ENCODE results near the gene MAPK9.
"Not testable (repeated sequence)": the region's sequence is repeated elsewhere in the genome, so short reads cannot be mapped to it uniquely, and the experiment has no call there.

MAPK9 gene

DNA sequence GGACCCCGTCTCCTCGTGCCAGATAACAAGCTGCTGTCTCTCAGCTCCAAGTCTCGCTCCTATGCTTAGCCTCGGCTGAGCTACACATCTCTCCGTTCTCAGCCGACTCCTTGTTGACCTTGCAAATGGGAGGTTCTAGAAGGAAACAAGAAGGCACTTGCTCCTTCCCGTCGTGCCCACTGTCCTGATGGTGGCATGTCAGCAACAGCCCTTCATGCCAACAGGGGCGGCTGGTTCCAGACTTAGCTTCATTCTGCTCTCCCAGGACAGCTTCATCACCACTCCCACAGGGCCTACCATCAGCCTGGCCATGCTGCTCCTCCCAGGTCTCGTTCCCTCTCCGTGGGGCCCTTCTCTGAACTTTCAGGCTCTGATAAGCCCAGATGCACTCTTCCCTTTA lies 69.8 kb downstream of the MAPK9 start:
- no peak for DNase-seq

DNA sequence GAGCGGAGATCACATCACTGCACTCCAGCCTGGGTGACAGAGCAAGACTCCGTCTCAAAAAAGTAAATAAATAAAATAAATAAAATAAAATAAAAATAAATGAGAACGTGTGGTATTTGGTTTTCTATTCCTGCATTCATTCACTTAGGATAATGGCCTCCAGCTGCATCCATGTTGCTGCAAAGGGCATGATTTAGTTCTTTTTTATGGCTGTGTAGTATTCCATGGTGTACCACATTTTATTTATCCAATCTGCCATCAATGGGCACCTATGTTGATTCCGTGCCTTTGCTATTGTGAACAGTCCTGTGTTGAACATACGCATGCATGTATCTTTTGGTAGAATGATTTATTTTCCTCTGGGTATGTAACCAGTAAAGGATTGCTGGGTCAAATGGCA lies 74.1 kb downstream of the MAPK9 start:
- no peak for DNase-seq

GRCh38 chr5:180216646-180217171 lies 75.2 kb downstream of the MAPK9 start:
- no peak for DNase-seq

DNA sequence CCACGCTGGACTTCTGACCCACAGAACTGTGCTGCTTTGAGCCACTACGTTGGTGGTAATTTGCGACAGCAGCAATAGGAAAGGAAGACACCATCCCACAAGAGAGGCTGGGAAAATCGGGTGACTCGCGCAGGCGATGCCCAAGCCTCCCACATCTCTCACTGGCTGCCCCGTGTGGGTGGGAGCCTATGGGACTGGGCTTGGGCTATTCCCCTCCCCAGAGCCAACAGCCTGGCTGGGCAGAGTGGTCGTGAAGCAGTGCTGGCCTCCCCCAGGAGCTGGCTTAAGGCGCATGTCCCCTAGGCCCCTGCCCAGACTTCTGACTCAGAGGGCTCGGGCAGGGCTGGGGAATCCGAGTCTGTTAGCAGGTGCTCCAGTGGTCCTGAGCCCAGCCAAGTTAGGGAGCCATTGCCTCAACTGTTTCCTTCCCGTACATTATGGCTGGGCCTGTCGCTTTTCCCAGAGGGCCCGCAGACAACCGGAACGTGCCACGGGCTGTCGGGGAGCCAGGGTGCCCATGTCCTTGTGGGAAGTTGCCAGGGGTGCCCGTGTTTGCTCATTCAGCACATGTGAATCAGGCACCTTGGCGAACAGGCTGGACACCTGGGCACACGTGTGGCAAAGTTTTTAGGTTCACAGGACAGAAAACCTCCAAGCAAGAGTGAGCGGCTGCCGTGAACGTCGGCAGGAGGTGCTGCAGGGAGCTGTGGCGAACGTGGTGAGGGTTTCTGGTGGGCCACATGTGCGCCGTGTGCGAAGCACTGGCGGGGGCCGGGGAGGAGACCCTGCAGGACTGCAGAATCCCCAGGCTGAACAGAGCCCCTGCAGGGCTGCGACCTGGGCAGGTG lies 75.9 kb downstream of the MAPK9 start:
- DNase-seq = no peak

- DNase-seq = no peak
Observed at GRCh38 chr5:180214870-180215770, 76.8 kb downstream of the MAPK9 start.

GRCh38 chr5:180213657-180214207 lies 78.2 kb downstream of the MAPK9 start:
- DNase-seq = no peak

DNA sequence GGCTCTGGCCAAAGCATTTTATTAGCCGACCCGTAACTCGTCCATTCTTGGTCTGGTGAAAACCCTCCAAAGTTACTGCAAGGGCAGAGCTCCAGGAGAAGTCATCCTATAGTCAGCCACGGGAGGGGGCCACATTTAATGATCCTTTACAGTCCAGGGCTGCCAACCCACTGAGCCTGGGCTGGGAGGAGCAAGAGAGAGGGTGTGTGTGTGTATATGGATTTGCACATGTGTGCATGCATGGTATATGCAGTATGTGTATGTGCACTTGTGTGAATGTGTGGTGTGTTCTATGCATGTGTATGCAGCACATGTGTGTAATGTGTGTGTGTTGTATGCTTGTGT lies 78.7 kb downstream of the MAPK9 start:
- DNase-seq = no peak

- no peak for DNase-seq
Observed at GRCh38 chr5:180212363-180213255, 79.3 kb downstream of the MAPK9 start.

GRCh38 chr5:180211761-180212035 lies 80.2 kb downstream of the MAPK9 start:
- DNase-seq = no peak

GRCh38 chr5:180210961-180211760 lies 80.7 kb downstream of the MAPK9 start:
- no peak for DNase-seq

DNA sequence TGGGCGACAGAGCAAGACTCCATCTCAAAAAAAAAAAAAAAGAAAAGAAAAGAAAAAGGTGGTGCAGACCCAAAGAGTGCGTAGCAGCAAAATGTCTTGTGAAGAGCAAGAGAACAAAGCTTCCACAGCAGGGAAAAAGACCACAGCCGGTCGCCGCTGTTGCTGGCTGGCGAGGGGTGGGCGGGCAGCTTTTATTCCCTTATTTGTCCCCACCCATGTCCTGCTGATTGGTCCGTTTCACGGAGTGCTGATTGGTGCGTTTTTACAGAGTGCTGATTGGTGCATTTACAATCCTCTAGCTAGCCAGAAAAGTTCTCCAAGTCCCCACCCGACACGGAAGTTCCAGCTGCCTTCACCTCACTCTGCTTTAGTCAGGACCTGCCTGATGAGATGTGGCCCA lies 81.8 kb downstream of the MAPK9 start:
- DNase-seq = not testable (repeated sequence)

- DNase-seq = peak; percentile 89
Observed at GRCh38 chr5:180209137-180209581, 82.7 kb downstream of the MAPK9 start, which contains the start of gene RASGEF1C. Gene RASGEF1C (minus strand): TSS chr5:180209211. CDS start chr5:180138052, 71,159 bp downstream.

GRCh38 chr5:180208435-180209081 lies 83.3 kb downstream of the MAPK9 start:
- peak; percentile 72 for DNase-seq

GRCh38 chr5:180208038-180208434 lies 83.8 kb downstream of the MAPK9 start:
- DNase-seq = peak; percentile 11

- peak; percentile 13 for DNase-seq
Observed at GRCh38 chr5:180207593-180207992, 84.3 kb downstream of the MAPK9 start.

DNA sequence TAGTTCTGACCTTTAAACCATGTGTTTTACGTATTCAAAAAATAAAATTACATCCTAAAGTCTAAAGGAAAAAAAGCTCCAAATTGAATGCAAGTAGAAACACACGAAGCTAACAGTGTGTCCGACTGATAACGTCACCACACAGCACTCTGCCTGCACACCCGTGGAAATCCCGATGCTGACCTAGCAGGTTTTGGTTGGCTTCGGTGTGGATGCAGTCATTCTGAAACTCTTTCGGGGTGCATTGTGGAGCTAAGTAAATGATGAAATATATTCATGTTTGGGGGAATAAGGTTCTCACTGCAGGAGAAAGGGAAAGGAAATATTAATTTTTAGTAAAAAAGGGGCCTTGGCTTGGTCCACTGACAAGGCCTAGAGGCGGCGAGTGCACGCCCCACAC lies 84.9 kb downstream of the MAPK9 start:
- DNase-seq = no peak

DNA sequence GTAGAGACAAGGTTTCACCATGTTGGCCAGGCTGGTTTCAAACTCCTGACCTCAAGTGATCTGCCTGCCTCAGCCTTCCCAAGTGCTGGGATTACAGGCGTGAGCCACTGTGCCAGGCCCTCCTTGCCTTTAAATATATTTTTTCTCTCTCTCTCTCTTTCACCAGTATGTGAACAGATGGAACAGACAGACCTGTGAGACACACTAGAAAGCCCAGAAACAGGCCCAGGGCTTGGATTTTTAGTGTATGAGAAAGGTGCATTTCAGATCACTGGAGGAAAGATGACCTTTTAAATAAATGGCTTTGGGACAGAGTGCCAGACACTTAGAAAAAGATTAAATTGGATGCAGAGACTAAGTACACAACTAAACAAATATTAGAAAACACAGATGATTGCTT lies 86.0 kb downstream of the MAPK9 start:
- no peak for DNase-seq

GRCh38 chr5:180204276-180204819 lies 87.5 kb downstream of the MAPK9 start:
- DNase-seq = no peak

- no peak for DNase-seq
Observed at GRCh38 chr5:180202939-180203573, 88.8 kb downstream of the MAPK9 start.

Measured in eye (tissue), 1 donor.